DMS 273 treated with DMSO at 0.1 percent for 48 hours (cell line): Measurements from ENCODE around the gene GSAP.
"Not testable (repeated sequence)": the region's sequence is repeated elsewhere in the genome, so short reads cannot be mapped to it uniquely, and the experiment has no call there.

Source experiments
- DNase-seq: peaks from one replicate; lab custom pipeline; 2025; lab: John Stamatoyannopoulos, UW

The GSAP gene, protein sequence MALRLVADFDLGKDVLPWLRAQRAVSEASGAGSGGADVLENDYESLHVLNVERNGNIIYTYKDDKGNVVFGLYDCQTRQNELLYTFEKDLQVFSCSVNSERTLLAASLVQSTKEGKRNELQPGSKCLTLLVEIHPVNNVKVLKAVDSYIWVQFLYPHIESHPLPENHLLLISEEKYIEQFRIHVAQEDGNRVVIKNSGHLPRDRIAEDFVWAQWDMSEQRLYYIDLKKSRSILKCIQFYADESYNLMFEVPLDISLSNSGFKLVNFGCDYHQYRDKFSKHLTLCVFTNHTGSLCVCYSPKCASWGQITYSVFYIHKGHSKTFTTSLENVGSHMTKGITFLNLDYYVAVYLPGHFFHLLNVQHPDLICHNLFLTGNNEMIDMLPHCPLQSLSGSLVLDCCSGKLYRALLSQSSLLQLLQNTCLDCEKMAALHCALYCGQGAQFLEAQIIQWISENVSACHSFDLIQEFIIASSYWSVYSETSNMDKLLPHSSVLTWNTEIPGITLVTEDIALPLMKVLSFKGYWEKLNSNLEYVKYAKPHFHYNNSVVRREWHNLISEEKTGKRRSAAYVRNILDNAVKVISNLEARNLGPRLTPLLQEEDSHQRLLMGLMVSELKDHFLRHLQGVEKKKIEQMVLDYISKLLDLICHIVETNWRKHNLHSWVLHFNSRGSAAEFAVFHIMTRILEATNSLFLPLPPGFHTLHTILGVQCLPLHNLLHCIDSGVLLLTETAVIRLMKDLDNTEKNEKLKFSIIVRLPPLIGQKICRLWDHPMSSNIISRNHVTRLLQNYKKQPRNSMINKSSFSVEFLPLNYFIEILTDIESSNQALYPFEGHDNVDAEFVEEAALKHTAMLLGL

GRCh38 chr7:77415823-77416620, at the start of gene GSAP:
Gene GSAP (minus strand): TSS chr7:77416349. CDS start chr7:77416321, 28 bp downstream.
- DNase-seq: no peak

DNA sequence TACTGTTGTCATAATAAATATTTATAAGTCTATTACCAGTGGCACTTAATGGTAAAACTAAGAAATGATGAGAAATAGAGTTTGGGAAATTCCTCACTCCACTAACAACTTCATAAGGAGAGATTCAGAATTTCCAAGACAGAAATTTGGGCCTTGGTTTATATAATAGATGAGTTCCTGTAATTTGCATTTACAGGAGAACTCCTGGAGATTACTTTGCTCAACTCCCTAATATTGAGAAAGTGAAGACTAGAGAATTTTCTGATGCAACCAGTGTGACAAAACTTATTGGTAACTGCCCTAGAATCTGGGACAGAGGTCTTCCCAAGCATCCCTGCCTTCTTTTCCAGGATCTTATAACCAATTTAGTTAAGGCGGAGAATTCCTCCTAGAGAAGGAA, 49.1 kb upstream of the GSAP start:
- no peak for DNase-seq

DNA sequence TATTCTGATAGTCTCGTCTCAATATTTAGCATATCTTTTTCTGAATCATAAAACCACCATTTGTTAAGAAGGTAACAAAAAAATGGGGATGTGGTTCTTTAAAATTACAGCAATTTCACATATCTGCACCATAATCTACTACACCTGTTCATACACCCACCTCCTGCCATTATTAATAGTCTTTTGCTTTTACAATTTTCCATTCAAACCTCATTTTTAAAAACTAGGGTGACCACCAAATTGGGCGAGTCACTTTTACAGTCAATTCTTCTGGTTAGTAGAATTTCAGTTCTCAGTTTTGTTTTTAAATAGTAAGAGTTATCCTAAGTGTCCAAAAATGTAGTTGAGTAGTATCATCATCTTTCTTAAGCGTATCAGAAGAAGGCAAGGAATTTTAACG, 48.4 kb upstream of the GSAP start:
- DNase-seq: no peak

- not testable (repeated sequence) for DNase-seq
These were observed 47.5 kb upstream of the GSAP start for GRCh38 chr7:77463632-77464031.

DNA sequence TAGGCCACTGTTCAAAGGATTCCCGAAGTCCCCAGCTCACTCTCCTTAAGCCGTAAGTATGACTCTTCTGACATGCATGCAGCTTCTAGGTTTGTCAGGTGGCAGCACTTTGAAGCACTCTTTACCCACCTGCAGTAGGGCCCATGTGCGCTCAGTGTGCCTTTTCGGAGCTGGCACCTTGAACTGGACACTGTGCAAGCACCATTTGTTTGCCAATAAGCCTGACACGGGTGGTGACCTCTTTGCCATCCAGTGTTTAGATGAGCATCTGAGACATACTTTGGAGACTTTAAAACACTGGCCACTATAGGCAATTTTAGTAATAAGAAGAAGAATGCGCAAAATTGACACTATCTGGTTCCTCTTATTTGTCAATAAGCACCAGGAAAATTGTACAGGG, 45.7 kb upstream of the GSAP start:
- no peak for DNase-seq

DNA sequence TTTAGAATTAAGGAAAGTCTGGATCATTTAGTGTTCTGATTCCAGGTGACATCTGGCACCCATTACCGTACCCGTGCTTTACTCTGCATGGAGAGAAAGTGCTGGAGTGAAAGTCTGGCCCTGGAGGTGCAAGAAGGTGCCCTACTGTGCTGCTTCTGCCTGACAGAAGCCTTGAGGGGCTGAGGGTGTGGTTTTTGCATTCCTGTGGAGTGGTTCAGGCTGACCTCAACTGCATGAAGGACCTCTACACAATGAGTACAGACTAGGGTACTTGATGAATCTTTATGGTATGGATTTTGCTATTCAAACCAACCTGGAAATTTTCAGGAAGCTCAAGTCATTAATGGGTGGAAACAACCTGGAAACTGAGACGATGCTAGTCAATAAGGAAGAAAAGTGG, 45.1 kb upstream of the GSAP start:
- no peak for DNase-seq

- DNase-seq: no peak
These were observed 43.9 kb upstream of the GSAP start for GRCh38 chr7:77460057-77460486.

GRCh38 chr7:77459311-77459726, 43.2 kb upstream of the GSAP start:
- no peak for DNase-seq

- no peak for DNase-seq
These were observed 42.6 kb upstream of the GSAP start for GRCh38 chr7:77458786-77459185.

- DNase-seq: no peak
These were observed 41.6 kb upstream of the GSAP start for GRCh38 chr7:77457779-77458178.

GRCh38 chr7:77456696-77457095, 40.5 kb upstream of the GSAP start:
- no peak for DNase-seq

DNA sequence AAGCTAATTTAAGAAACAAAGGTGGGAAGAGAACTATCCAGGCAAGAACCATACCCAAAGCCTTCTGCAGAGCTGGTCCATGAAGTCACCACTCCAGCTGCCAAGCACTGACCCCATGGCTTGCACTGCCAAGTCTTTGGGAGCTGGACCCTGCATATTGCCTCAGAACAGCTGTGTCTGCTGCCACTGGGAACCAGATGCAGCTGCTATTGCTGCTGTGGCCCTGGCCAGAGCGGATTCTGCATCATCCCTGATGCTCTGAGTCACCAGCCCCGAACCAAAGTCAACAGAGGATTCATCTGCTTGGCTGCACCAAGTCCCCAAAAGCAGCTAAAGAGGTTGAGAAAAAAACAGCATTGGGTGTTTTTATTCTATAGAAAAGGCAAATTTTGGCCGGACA, 39.2 kb upstream of the GSAP start:
- no peak for DNase-seq

GRCh38 chr7:77454802-77455201, 38.7 kb upstream of the GSAP start:
- no peak for DNase-seq

- DNase-seq: no peak
These were observed 37.4 kb upstream of the GSAP start for GRCh38 chr7:77453531-77453930.

DNA sequence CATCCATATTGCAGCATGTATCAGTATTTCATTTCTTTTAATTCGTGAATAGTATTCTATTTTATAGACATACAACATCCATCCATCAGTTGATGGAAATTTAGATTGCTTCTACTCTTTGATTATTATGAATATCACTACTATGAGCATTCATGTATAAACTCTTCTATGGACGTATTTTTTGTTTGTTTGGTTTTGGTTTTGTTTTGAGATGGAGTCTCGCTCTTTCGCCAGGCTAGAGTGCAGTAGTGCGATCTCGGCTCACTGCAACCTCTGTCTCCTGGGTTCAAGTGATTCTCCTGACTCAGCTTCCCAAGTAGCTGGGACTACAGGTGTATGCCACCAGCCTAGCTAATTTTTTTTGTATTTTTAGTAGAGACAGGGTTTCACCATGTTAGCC, 35.8 kb upstream of the GSAP start:
- DNase-seq: not testable (repeated sequence)

DNA sequence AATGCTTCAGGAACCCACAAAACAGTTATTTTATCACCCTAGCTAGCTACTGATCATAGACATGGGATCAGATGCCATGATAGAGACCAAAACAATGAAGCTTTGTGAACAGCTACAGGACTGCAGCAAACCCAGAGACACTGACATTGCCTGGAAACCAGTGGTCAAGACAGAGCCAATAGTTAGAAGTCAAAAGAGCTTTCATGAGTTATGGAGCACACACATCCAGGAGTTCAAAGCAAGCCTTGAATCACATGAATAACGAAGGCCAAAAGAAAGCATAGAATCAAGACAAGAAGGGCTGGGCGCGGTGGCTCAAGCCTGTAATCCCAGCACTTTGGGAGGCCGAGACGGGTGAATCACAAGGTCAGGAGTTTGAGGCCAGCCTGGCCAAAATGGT, 34.5 kb upstream of the GSAP start:
- no peak for DNase-seq

GRCh38 chr7:77450054-77450453, 33.9 kb upstream of the GSAP start:
- DNase-seq: no peak

DNA sequence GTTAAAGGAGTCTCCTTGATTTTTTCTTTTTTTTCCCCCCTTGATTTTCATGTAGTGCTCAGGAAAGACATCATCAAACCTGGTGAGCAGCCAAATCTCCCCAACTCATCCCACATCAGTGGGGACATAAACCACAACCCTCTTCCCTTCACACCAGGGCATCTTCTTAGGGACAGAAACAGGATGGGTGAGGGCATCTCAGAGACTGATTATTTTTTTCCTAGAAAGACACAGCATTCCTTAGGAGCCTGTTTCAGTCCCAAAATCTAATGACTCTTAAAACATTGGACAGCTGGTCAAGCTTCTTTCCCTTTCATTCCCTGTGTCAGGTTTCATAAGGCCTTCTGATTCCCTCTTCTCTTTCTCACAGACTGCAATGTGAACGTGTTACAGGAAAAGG, 31.5 kb upstream of the GSAP start:
- DNase-seq: no peak

DNA sequence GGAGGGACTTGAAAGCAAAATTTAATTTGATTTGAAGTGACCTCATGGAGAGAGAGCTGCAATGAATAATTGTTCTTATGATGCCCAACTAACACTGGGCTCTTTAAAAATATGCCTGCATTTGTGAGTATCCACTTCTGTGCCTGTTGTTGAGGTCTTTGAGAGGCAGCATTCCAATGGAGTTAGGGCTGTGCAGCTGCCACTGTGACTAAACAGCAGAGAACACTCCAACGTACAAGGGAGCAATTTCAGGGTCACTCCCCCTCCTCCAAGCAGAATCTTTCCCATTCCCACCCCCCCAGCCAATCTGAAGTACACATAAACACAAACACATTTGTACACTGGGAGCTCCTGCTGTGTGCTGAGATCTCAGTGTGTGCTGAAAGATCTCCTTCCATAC, 28.0 kb upstream of the GSAP start:
- DNase-seq: no peak

- no peak for DNase-seq
These were observed 26.9 kb upstream of the GSAP start for GRCh38 chr7:77443042-77443441.

- DNase-seq: no peak
These were observed 26.5 kb upstream of the GSAP start for GRCh38 chr7:77442636-77443035.

- no peak for DNase-seq
These were observed 24.9 kb upstream of the GSAP start for GRCh38 chr7:77441046-77441445.
